ENCODE data around the gene BHMT2.

Gene BHMT2

DNA sequence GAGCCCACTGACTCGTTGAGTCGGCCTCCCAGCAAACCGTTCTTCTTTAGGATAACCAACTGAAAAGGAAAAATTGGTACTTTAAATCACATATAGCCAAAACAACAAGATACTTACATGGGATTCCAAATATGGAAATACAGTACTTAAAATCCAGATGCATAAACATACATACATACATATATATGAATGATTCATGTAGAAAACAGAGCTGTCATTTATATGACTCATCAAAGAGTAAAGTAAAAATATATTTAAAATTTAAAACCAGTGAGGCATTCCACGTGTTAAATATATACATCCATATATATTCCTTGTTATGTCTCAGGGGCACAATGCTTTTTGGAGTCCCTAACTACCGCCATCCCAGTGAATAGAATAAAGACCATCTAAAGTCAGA lies 36.8 kb upstream of the BHMT2 start:
- Histone ChIP-seq H3K4me3 (ENCODE audit: low read length) (no peak overlapping the region), H3K9ac (ENCODE audit: low read depth, low read length) (no peak overlapping the region), H3K27me3 (ENCODE audit: control insufficient read depth, insufficient read depth, low read length) (no peaks in the 10 kb centered on the region), H3K9me3 (replicated peaks; ENCODE audit: low read length) (no peaks in the 10 kb centered on the region), H3K4me2 (ENCODE audit: low read length) (no peak overlapping the region), H3K36me3 (ENCODE audit: insufficient read depth, low read length) (no peaks in the 10 kb centered on the region), H3K4me1 (ENCODE audit: control insufficient read depth, insufficient read depth, low read length) (no peaks in the 10 kb centered on the region)

DNA sequence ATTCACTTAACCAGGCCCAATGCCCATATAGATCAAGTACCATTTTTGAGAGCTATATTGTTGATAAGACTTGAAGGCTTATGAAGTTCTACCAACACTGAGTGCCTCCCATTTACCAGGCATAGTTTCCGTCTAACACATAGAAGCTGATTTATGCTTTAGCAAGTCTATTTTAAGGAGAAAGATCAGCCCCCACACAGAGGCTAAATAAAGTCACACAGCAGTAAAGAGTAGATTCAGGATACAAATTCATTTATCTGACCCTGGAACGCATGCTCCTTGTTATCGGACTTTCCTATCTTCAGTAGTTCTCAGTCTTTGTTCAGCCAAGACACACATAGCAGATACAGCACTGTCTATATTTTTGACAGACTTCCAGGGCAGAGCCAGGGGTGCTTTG lies 34.3 kb upstream of the BHMT2 start:
- Histone ChIP-seq H3K4me3 (ENCODE audit: low read length) (no peak overlapping the region), H3K4me1 (ENCODE audit: control insufficient read depth, insufficient read depth, low read length) (no peaks in the 10 kb centered on the region), H3K36me3 (ENCODE audit: insufficient read depth, low read length) (no peaks in the 10 kb centered on the region)

DNA sequence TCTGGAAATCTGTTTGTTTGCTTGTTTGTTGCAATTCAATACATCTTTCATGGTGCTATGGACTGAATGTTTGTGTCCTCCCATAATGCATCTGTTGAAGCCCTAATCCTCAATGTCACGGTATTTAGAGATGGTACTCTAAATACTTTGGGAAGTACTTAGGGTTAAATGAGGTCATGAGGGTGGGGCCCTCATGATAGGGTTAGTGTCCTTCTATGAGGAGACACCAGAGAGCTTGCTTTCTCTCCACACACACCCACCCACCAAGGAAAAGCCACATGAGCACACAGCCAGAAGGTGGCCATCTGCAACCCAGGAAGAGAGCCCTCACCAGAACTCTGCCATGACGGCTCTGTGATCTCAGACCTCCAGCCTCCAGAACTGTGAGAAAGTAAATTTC lies 32.8 kb upstream of the BHMT2 start:
- Histone ChIP-seq H3K27me3 (ENCODE audit: control insufficient read depth, insufficient read depth, low read length) (no peaks in the 10 kb centered on the region), H3K36me3 (ENCODE audit: insufficient read depth, low read length) (no peaks in the 10 kb centered on the region), H3K9me3 (replicated peaks; ENCODE audit: low read length) (no peaks in the 10 kb centered on the region), H3K4me1 (ENCODE audit: control insufficient read depth, insufficient read depth, low read length) (no peaks in the 10 kb centered on the region), H3K4me3 (ENCODE audit: low read length) (no peak overlapping the region), H3K4me2 (ENCODE audit: low read length) (no peak overlapping the region), H3K9ac (ENCODE audit: low read depth, low read length) (no peak overlapping the region)

More for the DNA sequence above, 34.3 kb upstream of the BHMT2 start:
- Histone ChIP-seq H3K4me2 (ENCODE audit: low read length) (no peak overlapping the region), H3K9ac (ENCODE audit: low read depth, low read length) (no peak overlapping the region), H3K27me3 (ENCODE audit: control insufficient read depth, insufficient read depth, low read length) (no peaks in the 10 kb centered on the region), H3K9me3 (replicated peaks; ENCODE audit: low read length) (no peaks in the 10 kb centered on the region)

DNA sequence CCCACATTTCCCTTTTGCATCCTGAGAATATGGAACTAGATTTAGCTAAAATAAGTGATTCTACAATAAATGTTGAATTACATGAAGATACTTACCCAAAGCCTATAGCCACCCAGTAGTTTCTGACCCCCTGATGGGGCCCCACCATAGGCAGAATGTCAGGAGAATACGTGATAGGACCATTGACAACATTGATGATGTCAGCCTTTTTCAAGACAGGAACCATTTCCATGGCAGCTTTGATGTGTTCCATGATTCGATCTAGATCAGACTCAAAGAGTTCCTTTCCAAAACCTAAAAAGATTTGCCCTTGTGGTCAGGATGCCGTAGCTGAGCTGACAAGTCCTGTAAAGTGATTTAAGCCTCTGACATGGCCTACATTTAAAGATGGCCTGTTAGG lies 27.4 kb upstream of the BHMT2 start:
- no peak overlapping the region for H3K4me3 ChIP-seq (ENCODE audit: low read length)
- no peaks in the 10 kb centered on the region for H3K9me3 ChIP-seq (replicated peaks; ENCODE audit: low read length)
- H3K27me3 ChIP-seq (ENCODE audit: control insufficient read depth, insufficient read depth, low read length) = no peaks in the 10 kb centered on the region
- no peak overlapping the region for H3K4me2 ChIP-seq (ENCODE audit: low read length)
- H3K9ac ChIP-seq (ENCODE audit: low read depth, low read length) = no peak overlapping the region
- no peaks in the 10 kb centered on the region for H3K36me3 ChIP-seq (ENCODE audit: insufficient read depth, low read length)
- no peaks in the 10 kb centered on the region for H3K4me1 ChIP-seq (ENCODE audit: control insufficient read depth, insufficient read depth, low read length)

DNA sequence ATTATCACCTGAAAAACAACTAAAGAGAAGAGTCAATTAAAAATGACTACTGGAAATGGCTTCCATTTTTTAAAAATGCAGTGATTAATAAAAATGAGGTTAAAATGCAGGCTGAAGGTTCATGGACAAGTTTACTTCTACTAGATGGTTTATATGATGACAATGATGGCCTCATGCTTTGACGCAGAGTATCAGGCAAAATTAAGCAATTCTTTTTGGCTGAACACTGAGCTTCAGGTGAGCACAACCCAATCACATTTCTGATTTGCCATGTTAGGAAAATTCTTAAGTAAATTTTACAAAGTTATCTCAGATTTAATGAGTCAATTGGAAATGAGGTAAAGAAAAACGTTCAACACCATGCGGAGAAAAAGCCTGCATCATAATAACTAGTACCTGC lies 22.4 kb upstream of the BHMT2 start:
- no peak overlapping the region for H3K4me2 ChIP-seq (ENCODE audit: low read length)
- no peaks in the 10 kb centered on the region for H3K36me3 ChIP-seq (ENCODE audit: insufficient read depth, low read length)
- no peaks in the 10 kb centered on the region for H3K27me3 ChIP-seq (ENCODE audit: control insufficient read depth, insufficient read depth, low read length)
- H3K4me1 ChIP-seq (ENCODE audit: control insufficient read depth, insufficient read depth, low read length) = no peaks in the 10 kb centered on the region
- H3K4me3 ChIP-seq (ENCODE audit: low read length) = no peak overlapping the region
- H3K9me3 ChIP-seq (replicated peaks; ENCODE audit: low read length) = no peaks in the 10 kb centered on the region
- H3K9ac ChIP-seq (ENCODE audit: low read depth, low read length) = no peak overlapping the region

DNA sequence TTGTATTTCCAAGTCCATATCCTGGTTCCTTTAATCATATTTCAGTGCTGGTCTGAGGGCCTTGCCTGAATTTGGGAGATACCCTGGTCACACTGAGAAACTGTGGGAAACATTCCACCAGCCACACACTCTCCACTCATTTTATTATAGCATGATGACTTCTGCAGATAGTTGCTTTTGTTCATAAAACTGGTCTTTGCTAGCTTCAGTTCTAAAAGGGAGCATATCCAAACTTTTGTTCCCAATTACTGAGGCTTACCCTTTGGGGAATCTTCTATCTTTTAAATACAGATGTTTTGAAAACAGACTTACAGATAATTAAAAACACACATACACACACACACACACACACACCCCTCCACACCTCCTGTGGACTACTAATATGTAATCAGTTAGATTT lies 21.1 kb upstream of the BHMT2 start:
- Histone ChIP-seq H3K4me3 (ENCODE audit: low read length) (no peak overlapping the region), H3K4me2 (ENCODE audit: low read length) (no peak overlapping the region), H3K9ac (ENCODE audit: low read depth, low read length) (no peak overlapping the region), H3K9me3 (replicated peaks; ENCODE audit: low read length) (no peaks in the 10 kb centered on the region), H3K36me3 (ENCODE audit: insufficient read depth, low read length) (no peaks in the 10 kb centered on the region), H3K27me3 (ENCODE audit: control insufficient read depth, insufficient read depth, low read length) (no peaks in the 10 kb centered on the region), H3K4me1 (ENCODE audit: control insufficient read depth, insufficient read depth, low read length) (no peaks in the 10 kb centered on the region)

DNA sequence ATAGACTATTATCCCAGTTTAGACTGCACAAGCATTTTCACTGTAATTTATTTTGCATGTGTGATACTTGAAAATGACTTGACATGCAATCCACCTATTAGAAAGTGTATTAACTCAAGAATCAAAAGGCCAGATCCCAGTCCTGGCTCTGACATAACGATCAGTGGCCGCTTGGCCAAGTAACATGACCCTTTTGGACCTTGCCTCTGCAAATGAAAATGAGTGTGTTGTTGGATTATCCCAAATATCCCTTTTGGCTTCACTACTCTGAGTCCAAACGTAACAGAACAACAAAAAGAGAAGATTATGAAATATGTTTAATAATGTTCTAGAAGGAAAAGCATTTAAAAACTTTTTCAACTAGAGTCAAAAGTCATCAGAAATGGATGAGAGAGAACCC lies 19.1 kb upstream of the BHMT2 start:
- Histone ChIP-seq H3K4me2 (ENCODE audit: low read length) (no peak overlapping the region), H3K4me3 (ENCODE audit: low read length) (no peak overlapping the region), H3K36me3 (ENCODE audit: insufficient read depth, low read length) (no peaks in the 10 kb centered on the region), H3K4me1 (ENCODE audit: control insufficient read depth, insufficient read depth, low read length) (no peaks in the 10 kb centered on the region), H3K9me3 (replicated peaks; ENCODE audit: low read length) (no peaks in the 10 kb centered on the region), H3K27me3 (ENCODE audit: control insufficient read depth, insufficient read depth, low read length) (no peaks in the 10 kb centered on the region), H3K9ac (ENCODE audit: low read depth, low read length) (no peak overlapping the region)

DNA sequence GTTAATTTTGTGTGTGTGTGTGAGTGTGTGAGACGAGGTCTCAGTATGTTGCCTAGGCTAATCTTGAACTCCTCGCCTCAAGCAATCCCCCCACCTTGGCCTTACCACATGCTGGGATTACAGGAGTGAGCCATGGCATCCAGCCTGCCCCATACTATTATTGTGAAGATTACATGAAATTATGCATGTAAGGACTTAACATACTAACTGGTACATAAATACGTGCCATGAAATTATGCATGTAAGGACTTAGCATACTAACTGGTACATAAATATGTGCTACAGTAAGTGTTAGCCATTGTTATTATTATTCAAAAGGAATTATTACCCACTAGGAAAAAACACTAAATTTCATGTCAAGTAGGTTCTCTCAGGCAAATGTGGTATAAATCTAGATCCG lies 16.2 kb upstream of the BHMT2 start:
- no peak overlapping the region for H3K9ac ChIP-seq (ENCODE audit: low read depth, low read length)
- H3K4me3 ChIP-seq (ENCODE audit: low read length) = no peak overlapping the region
- H3K9me3 ChIP-seq (replicated peaks; ENCODE audit: low read length) = no peaks in the 10 kb centered on the region
- H3K27me3 ChIP-seq (ENCODE audit: control insufficient read depth, insufficient read depth, low read length) = no peaks in the 10 kb centered on the region
- H3K36me3 ChIP-seq (ENCODE audit: insufficient read depth, low read length) = no peaks in the 10 kb centered on the region
- no peaks in the 10 kb centered on the region for H3K4me1 ChIP-seq (ENCODE audit: control insufficient read depth, insufficient read depth, low read length)
- H3K4me2 ChIP-seq (ENCODE audit: low read length) = no peak overlapping the region

DNA sequence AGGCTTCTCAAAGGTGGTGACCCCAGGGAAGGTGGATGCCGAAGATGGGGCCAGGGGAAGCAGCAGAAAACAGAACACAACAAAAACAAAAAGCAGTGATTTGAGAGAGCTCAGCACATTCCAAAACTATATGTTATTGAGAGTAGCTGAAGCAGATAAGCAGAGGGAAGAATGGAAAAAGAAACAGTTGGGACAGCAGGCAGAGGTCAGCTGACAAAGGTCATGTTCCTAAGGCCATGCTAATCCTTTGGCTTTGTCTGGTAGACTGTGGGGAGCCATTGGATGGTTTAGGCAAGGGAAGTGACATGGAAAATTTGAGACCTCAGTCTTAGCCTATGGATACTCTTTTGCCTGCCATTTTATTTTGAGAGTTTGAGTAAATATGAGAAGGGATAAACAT lies 14.6 kb upstream of the BHMT2 start:
- Histone ChIP-seq H3K4me2 (ENCODE audit: low read length) (no peak overlapping the region), H3K27me3 (ENCODE audit: control insufficient read depth, insufficient read depth, low read length) (no peaks in the 10 kb centered on the region), H3K36me3 (ENCODE audit: insufficient read depth, low read length) (no peaks in the 10 kb centered on the region), H3K9ac (ENCODE audit: low read depth, low read length) (no peak overlapping the region), H3K9me3 (replicated peaks; ENCODE audit: low read length) (no peaks in the 10 kb centered on the region), H3K4me3 (ENCODE audit: low read length) (no peak overlapping the region), H3K4me1 (ENCODE audit: control insufficient read depth, insufficient read depth, low read length) (no peaks in the 10 kb centered on the region)

DNA sequence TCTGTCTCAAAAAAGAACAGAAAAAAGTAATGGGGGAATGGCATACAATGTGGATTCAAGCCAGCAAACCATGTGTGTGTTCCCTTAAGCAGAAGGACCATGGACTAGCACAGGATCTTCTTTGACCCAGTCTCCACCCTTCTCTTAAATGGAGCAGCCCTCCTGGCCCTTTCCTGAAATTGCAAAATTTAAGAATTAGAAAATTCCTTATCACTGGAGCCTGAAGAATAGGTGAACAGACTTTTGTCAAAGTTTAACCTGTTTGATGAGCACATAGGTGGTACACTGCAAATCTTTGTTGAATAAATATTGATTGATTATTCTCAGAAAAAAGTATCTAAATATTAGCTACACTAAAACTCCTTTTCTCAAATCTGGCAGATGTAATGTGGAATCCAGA lies 12.7 kb upstream of the BHMT2 start:
- H3K4me1 ChIP-seq (ENCODE audit: control insufficient read depth, insufficient read depth, low read length) = no peaks in the 10 kb centered on the region
- H3K4me2 ChIP-seq (ENCODE audit: low read length) = no peak overlapping the region
- no peaks in the 10 kb centered on the region for H3K9me3 ChIP-seq (replicated peaks; ENCODE audit: low read length)
- no peak overlapping the region for H3K9ac ChIP-seq (ENCODE audit: low read depth, low read length)
- no peaks in the 10 kb centered on the region for H3K36me3 ChIP-seq (ENCODE audit: insufficient read depth, low read length)
- H3K27me3 ChIP-seq (ENCODE audit: control insufficient read depth, insufficient read depth, low read length) = no peaks in the 10 kb centered on the region
- H3K4me3 ChIP-seq (ENCODE audit: low read length) = no peak overlapping the region

DNA sequence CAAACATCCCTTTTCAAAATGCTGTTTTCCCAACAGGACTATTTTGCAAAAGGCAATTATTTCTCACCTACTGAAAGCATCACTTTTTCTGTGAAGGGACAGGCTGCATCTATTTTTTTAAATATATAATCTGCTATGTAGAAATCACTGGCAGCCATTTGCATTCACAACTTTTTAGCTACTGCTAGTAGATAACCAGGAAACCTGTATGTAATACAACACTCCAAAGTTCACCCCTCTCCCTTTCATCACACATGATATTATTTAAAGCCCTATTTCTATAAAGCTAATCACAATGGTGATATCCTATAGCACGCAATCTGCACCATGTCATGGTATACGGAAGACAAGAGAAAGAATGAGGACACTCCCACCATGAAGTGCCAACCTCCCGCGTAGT lies 9.9 kb upstream of the BHMT2 start:
- Histone ChIP-seq H3K9ac (ENCODE audit: low read depth, low read length) (no peak overlapping the region), H3K27me3 (ENCODE audit: control insufficient read depth, insufficient read depth, low read length) (no peaks in the 10 kb centered on the region), H3K4me3 (ENCODE audit: low read length) (no peak overlapping the region), H3K9me3 (replicated peaks; ENCODE audit: low read length) (no peaks in the 10 kb centered on the region), H3K36me3 (ENCODE audit: insufficient read depth, low read length) (no peaks in the 10 kb centered on the region), H3K4me2 (ENCODE audit: low read length) (no peak overlapping the region), H3K4me1 (ENCODE audit: control insufficient read depth, insufficient read depth, low read length) (no peaks in the 10 kb centered on the region)

DNA sequence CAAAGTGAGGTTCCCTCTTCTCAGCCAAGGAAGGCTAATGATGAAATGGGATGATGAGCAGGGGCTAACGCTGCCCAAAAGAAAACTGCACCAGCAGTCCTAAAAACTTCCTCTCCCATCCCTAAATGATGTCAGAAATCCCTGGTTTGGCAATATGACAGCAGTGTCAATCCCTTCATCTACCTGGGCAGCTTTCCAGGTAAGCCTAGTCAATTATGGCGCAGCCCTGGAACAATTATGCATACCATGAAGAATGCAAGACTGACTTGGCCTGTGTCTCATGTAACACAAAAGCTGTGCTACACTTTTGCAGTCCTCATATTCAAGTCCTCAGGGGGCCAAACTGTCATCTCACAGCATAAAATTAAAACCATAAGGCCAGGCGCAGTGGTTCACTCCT lies 7.1 kb upstream of the BHMT2 start:
- no peak overlapping the region for H3K9ac ChIP-seq (ENCODE audit: low read depth, low read length)
- no peaks in the 10 kb centered on the region for H3K36me3 ChIP-seq (ENCODE audit: insufficient read depth, low read length)
- no peak overlapping the region for H3K4me2 ChIP-seq (ENCODE audit: low read length)
- H3K27me3 ChIP-seq (ENCODE audit: control insufficient read depth, insufficient read depth, low read length) = no peaks in the 10 kb centered on the region
- no peaks in the 10 kb centered on the region for H3K9me3 ChIP-seq (replicated peaks; ENCODE audit: low read length)
- H3K4me1 ChIP-seq (ENCODE audit: control insufficient read depth, insufficient read depth, low read length) = no peaks in the 10 kb centered on the region
- H3K4me3 ChIP-seq (ENCODE audit: low read length) = no peak overlapping the region

DNA sequence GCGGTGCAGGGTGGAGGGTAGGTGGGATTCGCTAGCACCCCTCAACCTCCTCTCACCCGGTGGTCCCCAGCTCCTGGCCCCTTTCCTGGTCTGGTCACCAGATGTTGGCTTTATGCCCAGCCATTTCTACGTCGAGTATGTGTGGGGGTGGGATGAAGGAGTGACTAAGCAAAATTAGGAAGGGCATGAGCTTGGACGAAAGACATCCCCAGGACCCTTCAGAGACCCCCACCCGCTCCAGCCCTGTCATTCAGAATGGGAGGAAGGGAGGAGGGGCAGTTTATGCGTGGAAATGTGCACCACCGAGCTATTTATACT lies 742 bp downstream of the BHMT2 start:
- H3K4me1 ChIP-seq (ENCODE audit: control insufficient read depth, insufficient read depth, low read length) = peaks cover 6% of the 10 kb centered on the region
- no peaks in the 10 kb centered on the region for H3K36me3 ChIP-seq (ENCODE audit: insufficient read depth, low read length)
- no peaks in the 10 kb centered on the region for H3K27me3 ChIP-seq (ENCODE audit: control insufficient read depth, insufficient read depth, low read length)
- H3K4me3 ChIP-seq (ENCODE audit: low read length) = no peak overlapping the region
- H3K4me2 ChIP-seq (ENCODE audit: low read length) = no peak overlapping the region
- peaks cover 5% of the 10 kb centered on the region for H3K9me3 ChIP-seq (replicated peaks; ENCODE audit: low read length)
- H3K9ac ChIP-seq (ENCODE audit: low read depth, low read length) = no peak overlapping the region

All from skeletal muscle satellite cell (primary cell).